HEK293 (cell line): ENCODE data around the gene IGFBP7.

Experiments
- AEBP2 ChIP-seq: fragments of 450-650 bp; formaldehyde crosslinking; IDR thresholded peaks from 2 replicates; pipeline ENCODE4 v1.5.1; 2016; ENCODE audit warnings: missing biosample characterization, missing genetic modification characterization, borderline replicate concordance
- BCL11A ChIP-seq: fragments of 450-650 bp; formaldehyde crosslinking; IDR thresholded peaks from 2 replicates; pipeline ENCODE4 v1.5.1; 2016; ENCODE audit warnings: low read depth, missing biosample characterization, missing genetic modification characterization
- PRDM6 ChIP-seq: fragments of 450-650 bp; formaldehyde crosslinking; IDR thresholded peaks from 2 replicates; pipeline ENCODE4 v1.5.1; 2017; ENCODE audit warnings: missing biosample characterization, missing genetic modification characterization
- ZBTB11 ChIP-seq: fragments of 450-650 bp; formaldehyde crosslinking; conservative IDR thresholded peaks from 2 replicates; pipeline ENCODE4 v1.5.1; 2016; ENCODE audit warnings: low read depth, missing biosample characterization, missing genetic modification characterization
- ZBTB7A ChIP-seq: fragments of 450-650 bp; formaldehyde crosslinking; IDR thresholded peaks from 2 replicates; pipeline ENCODE4 v1.5.1; 2016; ENCODE audit warnings: low read depth, missing biosample characterization, missing genetic modification characterization
- ZFP41 ChIP-seq: fragments of 450-650 bp; formaldehyde crosslinking; IDR thresholded peaks from 2 replicates; pipeline ENCODE4 v1.5.1; 2016; ENCODE audit warnings: missing biosample characterization, missing genetic modification characterization, borderline replicate concordance
- ZNF121 ChIP-seq: fragments of 450-650 bp; formaldehyde crosslinking; IDR thresholded peaks from 2 replicates; pipeline ENCODE4 v1.5.1; 2016; ENCODE audit warnings: missing biosample characterization, missing genetic modification characterization
- ZNF155 ChIP-seq: fragments of 450-650 bp; formaldehyde crosslinking; IDR thresholded peaks from 2 replicates; pipeline ENCODE4 v1.5.1; 2016; ENCODE audit warnings: missing biosample characterization, missing genetic modification characterization
- ZNF221 ChIP-seq: fragments of 450-650 bp; formaldehyde crosslinking; IDR thresholded peaks from 2 replicates; pipeline ENCODE4 v1.5.1; 2017; ENCODE audit warnings: missing biosample characterization, missing genetic modification characterization, borderline replicate concordance
- ZNF223 ChIP-seq: fragments of 450-650 bp; formaldehyde crosslinking; IDR thresholded peaks from 2 replicates; pipeline ENCODE4 v1.5.1; 2016; ENCODE audit warnings: missing biosample characterization, missing genetic modification characterization
- ZNF354C ChIP-seq: fragments of 450-650 bp; formaldehyde crosslinking; IDR thresholded peaks from 2 replicates; pipeline ENCODE4 v1.5.1; 2016; ENCODE audit warnings: missing biosample characterization, missing genetic modification characterization, low read depth, borderline replicate concordance
- ZNF362 ChIP-seq: fragments of 450-650 bp; formaldehyde crosslinking; IDR thresholded peaks from 2 replicates; pipeline ENCODE4 v1.5.1; 2016; ENCODE audit warnings: missing biosample characterization, missing genetic modification characterization
- ZNF391 ChIP-seq: fragments of 450-650 bp; formaldehyde crosslinking; IDR thresholded peaks from 2 replicates; pipeline ENCODE4 v1.5.1; 2016; ENCODE audit warnings: low read depth, missing biosample characterization, missing genetic modification characterization, borderline replicate concordance
- ZNF521 ChIP-seq: fragments of 450-650 bp; formaldehyde crosslinking; IDR thresholded peaks from 2 replicates; pipeline ENCODE4 v1.5.1; 2017; ENCODE audit warnings: missing biosample characterization, mild to moderate bottlenecking, missing genetic modification characterization
- ZNF529 ChIP-seq: fragments of 450-650 bp; formaldehyde crosslinking; IDR thresholded peaks from 2 replicates; pipeline ENCODE4 v1.5.1; 2017; ENCODE audit warnings: missing genetic modification characterization, missing biosample characterization; ENCODE audit not compliant: insufficient replicate concordance
- ZNF664 ChIP-seq: fragments of 450-650 bp; formaldehyde crosslinking; IDR thresholded peaks from 2 replicates; pipeline ENCODE4 v1.5.1; 2016; ENCODE audit warnings: missing biosample characterization, missing genetic modification characterization
- ZNF792 ChIP-seq: fragments of 450-650 bp; formaldehyde crosslinking; IDR thresholded peaks from 2 replicates; pipeline ENCODE4 v1.5.1; 2016; ENCODE audit warnings: missing biosample characterization, missing genetic modification characterization
- ZSCAN16 ChIP-seq: fragments of 450-650 bp; formaldehyde crosslinking; IDR thresholded peaks from 2 replicates; pipeline ENCODE4 v1.5.1; 2016; ENCODE audit warnings: missing biosample characterization, missing genetic modification characterization
- TF ChIP-seq, protein P1 (sequence below): fragments of 450-650 bp; formaldehyde crosslinking; IDR thresholded peaks from 2 replicates; pipeline ENCODE4 v1.5.1; 2016; ENCODE audit warnings: missing biosample characterization, missing genetic modification characterization
- TF ChIP-seq, protein P2 (sequence below): fragments of 450-650 bp; formaldehyde crosslinking; IDR thresholded peaks from 2 replicates; pipeline ENCODE4 v1.5.1; 2016; ENCODE audit warnings: missing biosample characterization, missing genetic modification characterization
- TF ChIP-seq, protein P3 (sequence below): fragments of 450-650 bp; formaldehyde crosslinking; IDR thresholded peaks from 2 replicates; pipeline ENCODE4 v1.5.1; 2017; ENCODE audit warnings: missing biosample characterization, missing genetic modification characterization
- TF ChIP-seq, protein P4 (sequence below): fragments of 450-650 bp; formaldehyde crosslinking; IDR thresholded peaks from 2 replicates; pipeline ENCODE4 v1.5.1; 2016; ENCODE audit warnings: missing biosample characterization, missing genetic modification characterization

Gene IGFBP7

DNA sequence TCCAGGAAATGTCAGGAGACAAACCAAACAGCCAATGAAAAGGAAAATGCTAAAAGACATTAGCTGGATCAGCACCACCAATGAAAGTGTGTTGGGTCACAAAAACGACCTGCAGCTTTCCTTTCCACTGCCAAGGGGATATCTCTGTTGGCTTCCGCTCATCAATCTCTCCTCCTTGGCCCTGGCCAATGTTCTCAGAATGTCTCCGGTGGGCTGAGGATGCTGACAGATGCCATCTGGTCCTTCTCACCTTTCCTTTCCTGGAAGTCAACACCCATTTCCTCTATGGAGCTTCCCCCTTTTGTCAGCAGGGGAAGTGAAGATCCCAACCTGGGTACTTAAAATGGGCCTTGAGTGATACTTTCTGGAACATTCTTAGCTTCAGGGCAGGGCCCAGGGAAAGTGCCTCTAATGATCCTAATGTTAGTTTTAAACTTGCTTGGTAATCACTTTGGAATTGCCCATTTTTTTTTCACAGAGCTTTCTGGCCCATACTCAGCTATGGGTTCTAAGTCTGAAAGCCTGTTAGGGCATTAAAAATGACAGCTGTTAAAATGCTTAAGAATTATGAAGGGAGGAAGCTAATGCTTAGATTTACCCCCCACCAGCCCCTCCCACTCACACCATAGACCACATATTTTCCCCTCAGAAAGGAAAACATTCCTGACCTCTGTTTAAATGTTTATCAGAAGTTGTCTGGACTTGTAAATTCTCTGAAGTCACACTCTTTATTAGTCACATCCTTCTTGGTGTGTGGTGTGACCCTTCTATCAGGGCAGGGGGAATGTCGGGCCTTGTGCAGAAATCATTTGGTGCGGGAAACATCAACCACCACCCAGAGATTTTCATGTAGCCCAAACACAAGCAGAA, 29.2 kb downstream of the IGFBP7 start (continued):
- TF ChIP-seq BCL11A (tag by site-specific recombination) (no peak), ZNF354C (tag by site-specific recombination) (no peak), ZBTB7A (tag by site-specific recombination) (no peak), ZNF792 (tag by site-specific recombination) (no peak), ZFP41 (tag by site-specific recombination) (no peak), ZNF155 (no peak), PRDM6 (tag by site-specific recombination) (no peak), ZSCAN16 (no peak), ZNF121 (tag by site-specific recombination) (no peak), ZNF223 (tag by site-specific recombination) (no peak), ZNF391 (tag by site-specific recombination) (no peak), ZNF521 (tag by site-specific recombination) (no peak), ZNF529 (tag by site-specific recombination) (no peak), ZNF362 (no peak), ZNF221 (tag by site-specific recombination) (no peak), ZNF664 (tag by site-specific recombination) (no peak), ZBTB11 (tag by site-specific recombination) (no peak), AEBP2 (no peak)
- TF ChIP-seq, protein P1, sequence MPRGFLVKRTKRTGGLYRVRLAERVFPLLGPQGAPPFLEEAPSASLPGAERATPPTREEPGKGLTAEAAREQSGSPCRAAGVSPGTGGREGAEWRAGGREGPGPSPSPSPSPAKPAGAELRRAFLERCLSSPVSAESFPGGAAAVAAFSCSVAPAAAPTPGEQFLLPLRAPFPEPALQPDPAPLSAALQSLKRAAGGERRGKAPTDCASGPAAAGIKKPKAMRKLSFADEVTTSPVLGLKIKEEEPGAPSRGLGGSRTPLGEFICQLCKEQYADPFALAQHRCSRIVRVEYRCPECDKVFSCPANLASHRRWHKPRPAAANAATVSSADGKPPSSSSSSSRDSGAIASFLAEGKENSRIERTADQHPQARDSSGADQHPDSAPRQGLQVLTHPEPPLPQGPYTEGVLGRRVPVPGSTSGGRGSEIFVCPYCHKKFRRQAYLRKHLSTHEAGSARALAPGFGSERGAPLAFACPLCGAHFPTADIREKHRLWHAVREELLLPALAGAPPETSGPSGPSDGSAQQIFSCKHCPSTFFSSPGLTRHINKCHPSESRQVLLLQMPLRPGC (tag by site-specific recombination) = peak; percentile 39; the same call in 1 of the 2 replicates
- TF ChIP-seq, protein P2, sequence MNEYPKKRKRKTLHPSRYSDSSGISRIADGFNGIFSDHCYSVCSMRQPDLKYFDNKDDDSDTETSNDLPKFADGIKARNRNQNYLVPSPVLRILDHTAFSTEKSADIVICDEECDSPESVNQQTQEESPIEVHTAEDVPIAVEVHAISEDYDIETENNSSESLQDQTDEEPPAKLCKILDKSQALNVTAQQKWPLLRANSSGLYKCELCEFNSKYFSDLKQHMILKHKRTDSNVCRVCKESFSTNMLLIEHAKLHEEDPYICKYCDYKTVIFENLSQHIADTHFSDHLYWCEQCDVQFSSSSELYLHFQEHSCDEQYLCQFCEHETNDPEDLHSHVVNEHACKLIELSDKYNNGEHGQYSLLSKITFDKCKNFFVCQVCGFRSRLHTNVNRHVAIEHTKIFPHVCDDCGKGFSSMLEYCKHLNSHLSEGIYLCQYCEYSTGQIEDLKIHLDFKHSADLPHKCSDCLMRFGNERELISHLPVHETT (tag by site-specific recombination) = no peak
- TF ChIP-seq, protein P3, sequence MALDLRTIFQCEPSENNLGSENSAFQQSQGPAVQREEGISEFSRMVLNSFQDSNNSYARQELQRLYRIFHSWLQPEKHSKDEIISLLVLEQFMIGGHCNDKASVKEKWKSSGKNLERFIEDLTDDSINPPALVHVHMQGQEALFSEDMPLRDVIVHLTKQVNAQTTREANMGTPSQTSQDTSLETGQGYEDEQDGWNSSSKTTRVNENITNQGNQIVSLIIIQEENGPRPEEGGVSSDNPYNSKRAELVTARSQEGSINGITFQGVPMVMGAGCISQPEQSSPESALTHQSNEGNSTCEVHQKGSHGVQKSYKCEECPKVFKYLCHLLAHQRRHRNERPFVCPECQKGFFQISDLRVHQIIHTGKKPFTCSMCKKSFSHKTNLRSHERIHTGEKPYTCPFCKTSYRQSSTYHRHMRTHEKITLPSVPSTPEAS = no peak
- TF ChIP-seq, protein P4, sequence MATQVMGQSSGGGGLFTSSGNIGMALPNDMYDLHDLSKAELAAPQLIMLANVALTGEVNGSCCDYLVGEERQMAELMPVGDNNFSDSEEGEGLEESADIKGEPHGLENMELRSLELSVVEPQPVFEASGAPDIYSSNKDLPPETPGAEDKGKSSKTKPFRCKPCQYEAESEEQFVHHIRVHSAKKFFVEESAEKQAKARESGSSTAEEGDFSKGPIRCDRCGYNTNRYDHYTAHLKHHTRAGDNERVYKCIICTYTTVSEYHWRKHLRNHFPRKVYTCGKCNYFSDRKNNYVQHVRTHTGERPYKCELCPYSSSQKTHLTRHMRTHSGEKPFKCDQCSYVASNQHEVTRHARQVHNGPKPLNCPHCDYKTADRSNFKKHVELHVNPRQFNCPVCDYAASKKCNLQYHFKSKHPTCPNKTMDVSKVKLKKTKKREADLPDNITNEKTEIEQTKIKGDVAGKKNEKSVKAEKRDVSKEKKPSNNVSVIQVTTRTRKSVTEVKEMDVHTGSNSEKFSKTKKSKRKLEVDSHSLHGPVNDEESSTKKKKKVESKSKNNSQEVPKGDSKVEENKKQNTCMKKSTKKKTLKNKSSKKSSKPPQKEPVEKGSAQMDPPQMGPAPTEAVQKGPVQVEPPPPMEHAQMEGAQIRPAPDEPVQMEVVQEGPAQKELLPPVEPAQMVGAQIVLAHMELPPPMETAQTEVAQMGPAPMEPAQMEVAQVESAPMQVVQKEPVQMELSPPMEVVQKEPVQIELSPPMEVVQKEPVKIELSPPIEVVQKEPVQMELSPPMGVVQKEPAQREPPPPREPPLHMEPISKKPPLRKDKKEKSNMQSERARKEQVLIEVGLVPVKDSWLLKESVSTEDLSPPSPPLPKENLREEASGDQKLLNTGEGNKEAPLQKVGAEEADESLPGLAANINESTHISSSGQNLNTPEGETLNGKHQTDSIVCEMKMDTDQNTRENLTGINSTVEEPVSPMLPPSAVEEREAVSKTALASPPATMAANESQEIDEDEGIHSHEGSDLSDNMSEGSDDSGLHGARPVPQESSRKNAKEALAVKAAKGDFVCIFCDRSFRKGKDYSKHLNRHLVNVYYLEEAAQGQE (tag by site-specific recombination) = no peak
